Mammary epithelial cell (primary cell): ENCODE measurements around the gene ADGRG1.

Experiments
- CTCF ChIP-seq, 2 donors: IDR thresholded peaks in 1 of 2; conservative IDR thresholded peaks in 1 of 2; 2 replicates each; pipeline ENCODE4 v1.5.1; 2011 to 2012; ENCODE audit warnings: inconsistent platforms in 2 of 2, low read length in 2 of 2, mild to moderate bottlenecking in 2 of 2, control low read depth in 1 of 2, low read depth in 1 of 2; ENCODE audit not compliant: insufficient read depth in 1 of 2; ENCODE audit errors: extremely low read depth in 1 of 2
- EZH2 ChIP-seq: IDR thresholded peaks from 2 replicates; pipeline ENCODE4 v1.6.1; 2012; ENCODE audit warnings: low read length, inconsistent platforms, borderline replicate concordance

GRCh38 chr16:57661510-57661909 is 33.1 kb downstream of the ADGRG1 start:
- no peak for TF ChIP-seq CTCF (conservative IDR thresholded peaks at IDR 0.05 in 1 of 2, IDR thresholded peaks at IDR 0.05 in 1 of 2; ENCODE audit: extremely low read depth in 1 of 2, insufficient read depth in 1 of 2, low read depth in 1 of 2, low read length in 2 of 2)
- TF ChIP-seq EZH2: no peak
